KBM-7 (cell line): ENCODE measurements around the gene RGL4.
"Not testable (repeated sequence)": the region's sequence is repeated elsewhere in the genome, so short reads cannot be mapped to it uniquely, and the experiment has no call there.

Source experiments
- DNase-seq: peaks from one replicate; pipeline ENCODE4 v3.0.0-alpha.2; 2015
- in situ Hi-C: fragments of 300-500 bp; cut with MboI; formaldehyde crosslinking; loops from 2 replicates; pipeline ENCODE4 v1.14.3; 2020; ENCODE audit warnings: low sequenced_read_pairs, low pct_unique_long_range_greater_than_20kb, mixed read lengths

The RGL4 gene

DNA sequence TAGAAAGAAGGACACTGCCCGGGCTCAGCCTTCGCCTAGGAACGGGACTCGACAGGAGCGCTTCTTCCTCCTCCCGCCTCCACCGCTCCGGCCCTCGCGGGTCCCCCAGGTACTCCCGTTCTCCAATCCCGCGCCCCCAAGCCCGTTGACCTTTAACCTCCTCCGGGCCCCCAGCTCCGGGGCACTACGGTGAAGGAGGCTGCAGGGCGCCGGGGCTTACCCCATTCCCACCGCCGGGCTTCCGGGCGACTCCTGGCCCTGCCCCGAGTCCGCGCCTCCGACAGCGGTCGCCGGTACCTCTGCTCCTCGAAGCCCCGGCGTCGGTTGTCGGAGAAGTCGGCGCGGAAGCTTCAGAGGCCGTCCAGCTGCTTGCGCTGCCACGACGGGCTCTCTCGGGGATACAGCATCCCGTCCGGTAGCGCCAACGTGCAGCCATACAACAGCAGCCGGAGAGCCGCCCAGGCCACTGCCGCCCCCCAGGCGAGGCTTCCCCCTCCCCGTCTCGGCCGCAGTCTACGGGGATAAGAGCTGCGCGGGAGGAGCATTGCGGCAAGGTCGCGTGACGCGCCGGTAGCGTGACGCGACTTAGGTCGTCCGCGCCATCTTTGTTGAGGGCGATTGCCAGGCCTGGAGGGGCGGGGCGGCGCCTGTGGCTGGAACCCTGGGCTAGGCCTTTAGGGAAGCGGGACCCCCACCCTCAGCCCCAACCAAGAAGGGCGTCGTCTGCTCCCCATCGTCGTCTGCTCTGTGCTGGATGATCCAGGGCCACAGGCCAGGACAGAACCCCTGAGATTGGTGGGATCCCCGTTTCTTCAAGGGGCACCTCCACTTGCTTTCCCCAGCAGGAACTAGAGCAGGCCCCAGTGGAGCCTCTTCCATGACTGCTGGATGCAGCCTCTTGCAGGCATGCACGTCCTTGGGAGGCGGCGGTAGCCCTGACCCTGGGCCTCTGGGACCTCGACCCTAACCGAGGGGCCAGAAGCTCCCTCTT, 26.3 kb downstream of the RGL4 start:
- in situ Hi-C loops, result loop anchor here (25.0 kb wide), 1 partner anchor 95 kb away; no protein-coding TSS in a partner anchor
- DNase-seq, result peak; percentile 89

DNA sequence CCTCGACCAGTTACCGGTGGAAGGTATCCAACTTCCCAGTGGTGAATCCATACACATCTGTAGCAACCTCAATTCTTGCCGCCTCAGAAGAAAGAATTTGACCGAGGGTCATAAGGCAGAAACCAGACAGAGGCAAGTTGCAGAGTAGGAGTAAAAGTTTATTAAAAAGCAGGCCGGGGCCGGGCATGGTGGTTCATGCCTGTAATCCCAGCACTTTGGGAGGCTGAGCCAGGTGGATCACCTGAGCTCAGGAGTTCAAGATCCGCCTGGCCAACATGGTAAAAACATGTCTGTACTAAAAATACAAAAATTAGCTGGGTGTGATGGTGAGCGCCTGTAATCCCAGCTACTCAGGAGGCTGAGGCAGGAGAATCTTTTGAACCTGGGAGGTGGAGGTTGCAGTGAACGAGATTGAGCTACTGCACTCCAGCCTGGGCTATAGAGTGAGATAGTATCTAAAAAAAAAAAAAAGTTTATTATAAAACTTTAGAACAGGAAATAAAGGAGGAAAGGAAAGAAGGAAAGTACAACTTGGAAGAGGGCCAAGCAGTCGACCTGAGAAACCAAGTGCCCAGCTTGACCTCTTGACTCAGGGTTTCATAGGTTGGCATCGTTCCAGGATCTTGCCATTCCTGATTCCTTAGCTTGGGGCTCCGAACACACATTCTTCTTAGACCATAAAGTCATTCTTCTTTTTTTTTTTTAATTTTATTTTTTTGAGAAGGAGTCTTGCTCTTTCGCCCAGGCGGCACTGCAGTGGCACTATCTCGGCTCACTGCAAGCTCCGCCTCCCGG, 27.8 kb downstream of the RGL4 start:
- in situ Hi-C loops, result loop anchor here (25.0 kb wide), 1 partner anchor 94 kb away; no protein-coding TSS in a partner anchor

DNA sequence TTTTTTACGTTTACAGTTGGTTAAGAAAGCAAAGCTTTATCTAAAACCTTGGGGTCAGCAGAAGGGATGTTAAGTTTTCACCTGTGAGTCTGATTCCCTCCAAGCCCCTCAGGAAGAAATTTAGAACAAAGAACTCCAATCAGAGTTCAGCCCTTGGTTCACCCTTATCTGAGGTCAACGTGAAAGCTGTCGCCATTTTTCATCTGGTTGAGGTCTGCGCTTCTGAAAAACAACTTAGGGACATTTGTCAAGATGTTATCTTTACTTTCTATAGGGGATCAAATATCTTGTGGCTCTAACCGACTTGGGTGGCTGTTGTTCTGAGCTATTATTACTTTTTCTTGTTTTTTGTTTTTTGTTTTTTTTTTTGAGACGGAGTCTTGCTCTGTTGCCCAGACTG, 30.0 kb downstream of the RGL4 start:
- DNase-seq, result no peak
- in situ Hi-C loops, result loop anchor here (25.0 kb wide), 1 partner anchor 91 kb away; no protein-coding TSS in a partner anchor

More for the DNA sequence above, 27.8 kb downstream of the RGL4 start:
- no peak for DNase-seq

DNA sequence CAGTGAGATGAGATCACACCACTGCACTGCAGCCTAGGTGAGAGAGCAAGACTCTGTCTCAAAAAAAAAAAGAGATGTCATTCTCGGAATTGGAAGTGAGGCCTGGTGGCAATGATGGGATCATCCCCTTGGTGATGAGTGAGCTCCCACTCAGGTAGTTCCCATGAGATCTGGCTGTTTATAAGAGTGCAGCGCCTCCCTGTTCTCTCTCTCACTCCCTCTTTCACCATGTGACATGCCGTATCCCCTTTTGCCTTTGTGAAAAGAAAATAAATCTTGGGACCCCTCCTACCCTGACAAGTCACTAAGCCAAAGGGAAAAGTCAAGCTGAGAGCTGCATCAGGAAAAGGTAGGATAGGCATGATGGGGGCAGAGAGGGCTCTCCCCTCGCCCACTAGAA, 31.3 kb downstream of the RGL4 start:
- in situ Hi-C loops, result loop anchor here (25.0 kb wide), 1 partner anchor 90 kb away; no protein-coding TSS in a partner anchor
- DNase-seq, result no peak

DNA sequence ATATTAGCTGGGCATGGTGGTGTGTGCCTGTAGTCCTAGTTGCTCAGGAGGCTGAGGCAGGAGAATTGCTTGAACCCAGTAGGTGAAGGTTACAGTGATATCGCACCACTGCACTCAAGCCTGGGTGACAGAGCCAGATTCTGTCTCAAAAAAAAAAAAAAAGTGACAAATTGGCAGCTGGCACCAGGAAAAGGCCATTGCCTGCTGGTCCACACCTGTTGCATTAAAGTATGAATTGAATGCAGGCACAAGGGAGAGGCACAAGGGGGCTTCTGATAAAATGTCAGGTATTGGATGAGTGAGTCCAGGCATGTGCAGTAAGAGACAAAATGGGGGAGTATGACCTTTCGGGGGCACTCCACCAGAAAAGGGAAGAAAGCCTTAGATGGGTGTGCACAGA, 31.9 kb downstream of the RGL4 start:
- in situ Hi-C loops, result loop anchor here (25.0 kb wide), 1 partner anchor 90 kb away; no protein-coding TSS in a partner anchor
- DNase-seq, result no peak

DNA sequence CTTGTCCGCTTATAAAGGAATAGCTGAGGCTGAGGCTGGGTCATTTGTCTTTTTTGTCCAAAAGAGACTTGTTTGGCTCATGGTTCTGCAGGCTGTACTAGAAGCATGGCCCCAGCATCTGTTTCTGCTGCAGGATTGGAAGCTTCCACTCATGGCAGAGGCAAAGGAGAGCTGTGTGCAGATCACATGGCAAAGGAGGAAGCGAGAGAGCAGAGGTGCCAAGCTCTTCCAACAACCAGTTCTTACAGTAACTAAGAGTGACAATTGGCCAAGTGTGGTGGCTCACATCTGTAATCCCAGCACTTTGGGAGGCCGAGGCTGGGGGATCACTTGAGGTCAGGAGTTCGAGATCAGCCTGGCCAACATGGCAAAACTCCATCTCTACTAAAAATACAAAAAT, 37.3 kb downstream of the RGL4 start:
- in situ Hi-C loops, DNase-seq: not testable (repeated sequence)

DNA sequence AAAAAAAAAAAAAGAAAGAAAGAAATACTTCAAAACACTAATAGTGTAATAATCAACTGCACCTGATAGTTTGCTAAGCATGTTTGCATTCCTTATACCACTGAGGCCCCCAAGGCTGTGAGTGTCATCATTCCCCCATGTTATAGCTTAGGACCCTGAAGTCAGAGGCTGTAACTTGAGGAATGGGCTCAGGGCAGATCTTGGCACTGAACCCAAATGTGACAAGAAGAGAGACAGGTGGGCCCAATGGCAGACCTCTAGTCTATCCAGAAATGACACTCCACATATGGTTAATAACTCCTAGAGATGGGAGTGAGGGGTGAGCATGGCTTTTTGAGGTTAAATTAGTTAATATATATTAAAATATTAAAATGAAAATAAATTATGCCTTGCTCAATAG, 46.9 kb downstream of the RGL4 start:
- in situ Hi-C loops, result no loop called here
- no peak for DNase-seq

DNA sequence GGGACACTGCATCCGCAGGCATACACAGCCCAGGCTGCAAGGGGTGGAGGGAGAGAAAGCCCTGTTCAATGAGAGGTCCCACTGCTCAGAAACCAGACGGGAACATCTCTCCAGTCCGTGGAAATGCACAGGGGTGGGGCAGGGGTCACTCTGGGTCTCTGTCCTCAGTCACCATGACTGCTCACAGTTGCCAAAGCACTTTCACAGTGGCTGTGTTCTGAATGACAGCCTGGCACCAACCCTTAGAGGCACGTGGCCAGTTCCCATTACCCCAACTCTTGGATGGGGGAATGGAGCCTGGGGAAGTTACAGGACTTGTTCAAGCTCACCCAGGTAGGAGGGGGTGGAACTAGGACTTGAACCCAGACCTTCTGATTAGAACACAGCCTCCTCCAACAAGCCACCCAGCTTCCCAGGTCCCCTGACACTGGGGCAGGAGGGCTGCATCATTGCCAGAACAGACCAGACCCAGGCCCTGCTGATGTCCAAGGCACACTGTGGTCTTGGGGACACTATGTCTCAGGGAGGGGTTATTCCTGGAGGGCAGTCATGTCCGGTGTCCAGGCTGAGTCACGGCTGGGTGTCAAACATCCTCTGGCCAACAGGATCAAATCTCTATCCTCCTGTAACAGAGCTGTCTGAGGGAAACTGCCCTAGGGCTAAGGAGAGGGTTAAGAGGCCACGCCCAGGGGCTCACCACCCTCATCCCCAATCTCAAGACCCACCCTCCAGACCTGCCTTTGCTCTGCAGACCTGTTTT, 51.9 kb downstream of the RGL4 start:
- in situ Hi-C loops, result no loop called here
- DNase-seq, result no peak

DNA sequence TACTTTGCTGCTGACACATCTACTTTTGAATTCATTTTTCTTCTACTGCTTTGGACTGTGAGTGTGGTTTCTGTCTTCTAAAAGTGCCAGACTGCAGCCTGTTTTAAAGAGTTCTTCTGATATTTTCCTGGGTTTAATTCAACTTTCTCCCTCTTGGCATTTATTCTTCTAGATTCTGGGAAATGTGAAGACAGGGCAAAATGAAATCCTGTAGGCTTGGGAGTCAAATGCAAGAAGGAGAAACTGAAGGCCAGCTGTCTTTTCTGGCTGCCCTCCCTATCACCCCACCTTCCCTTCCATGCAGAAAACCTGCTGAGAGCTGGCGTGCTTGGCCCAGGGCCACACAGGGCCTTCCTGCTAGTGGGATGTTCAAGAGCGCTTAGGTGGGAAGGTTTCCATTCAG, 52.5 kb downstream of the RGL4 start:
- no peak for DNase-seq
- in situ Hi-C loops, result no loop called here

DNA sequence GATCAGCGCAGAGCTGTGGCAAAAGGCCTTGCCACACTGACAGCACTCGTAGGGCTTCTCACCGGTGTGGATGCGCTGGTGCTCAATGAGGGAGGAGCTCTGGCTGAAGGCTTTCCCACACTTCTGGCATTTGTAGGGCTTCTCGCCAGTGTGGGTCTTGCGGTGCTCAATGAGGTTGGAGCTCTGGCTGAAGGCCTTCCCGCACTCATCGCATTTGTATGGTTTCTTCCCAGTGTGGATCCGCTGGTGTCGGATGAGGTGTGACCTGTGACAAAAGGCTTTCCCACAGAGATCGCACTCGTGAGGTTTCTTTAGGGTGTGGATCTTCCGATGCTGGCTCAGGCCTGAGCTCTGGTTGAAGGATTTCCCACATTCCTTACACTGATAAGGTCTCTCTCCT, 53.2 kb downstream of the RGL4 start:
- no peak for DNase-seq
- in situ Hi-C loops, result no loop called here

DNA sequence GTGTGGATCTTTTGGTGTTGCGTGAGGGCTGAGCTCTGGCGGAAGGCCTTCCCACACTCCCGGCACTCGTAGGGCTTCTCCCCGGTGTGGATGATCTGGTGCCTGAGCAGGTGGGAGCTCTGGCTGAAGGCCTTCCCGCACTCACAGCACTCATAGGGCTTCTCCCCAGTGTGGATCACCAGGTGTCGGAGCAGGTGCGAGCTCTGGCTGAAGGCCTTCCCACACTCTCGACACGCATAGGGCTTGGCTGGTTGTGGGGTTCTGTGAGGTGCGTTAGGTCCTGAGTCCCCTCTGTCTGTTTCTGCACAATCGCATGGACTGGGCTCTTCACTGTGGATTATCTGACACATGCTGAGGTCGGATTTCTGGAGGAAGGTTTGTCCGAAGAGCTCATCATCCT, 53.7 kb downstream of the RGL4 start:
- in situ Hi-C loops, result no loop called here

DNA sequence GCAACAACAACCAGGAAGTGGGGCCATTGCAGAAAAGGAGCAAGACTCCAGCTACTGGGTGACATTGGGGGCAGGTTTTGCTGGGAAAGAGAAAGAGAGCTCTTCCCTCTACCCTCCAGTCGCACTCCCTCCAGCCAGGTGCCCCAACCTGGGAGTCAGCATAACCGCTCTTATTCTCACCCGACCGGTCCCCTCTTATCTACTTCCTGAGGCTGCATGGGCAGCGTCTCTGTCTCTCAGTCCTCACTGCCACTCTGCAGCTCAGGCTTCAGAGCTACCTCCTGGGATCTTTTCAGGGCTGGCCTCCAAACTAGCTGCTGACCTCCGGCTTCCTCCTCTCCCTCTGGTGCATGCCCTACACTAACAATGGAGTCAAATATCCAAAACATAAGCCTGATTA, 55.0 kb downstream of the RGL4 start:
- in situ Hi-C loops, result no loop called here
- peak; percentile 32 for DNase-seq

More for the DNA sequence above, 53.7 kb downstream of the RGL4 start:
- DNase-seq, result no peak
